ENCODE measurements around the gene DHX40.

Gene DHX40

GRCh38 chr17:59565171-59565958 lies at the start of gene DHX40:
Gene DHX40 (plus strand): TSS chr17:59565610. CDS start chr17:59565672, 62 bp downstream.
- H3K4me2 ChIP-seq (ENCODE audit: low read depth, low read length, poor library complexity, severe bottlenecking) = peak within 1 kb of the TSS; percentile 84
- peaks cover 10% of the 10 kb centered on the region; the same call in 1 of the 2 replicates for H3F3A ChIP-seq (ENCODE audit: insufficient read depth)
- H3K27ac ChIP-seq (ENCODE audit: low read depth, low read length) = no peak within 1 kb of the TSS
- H4K20me1 ChIP-seq (ENCODE audit: low read depth, low read length) = no peaks in the 10 kb centered on the region
- H3K9me2 ChIP-seq (replicated peaks; ENCODE audit: insufficient read depth, low read length) = no peaks in the 10 kb centered on the region
- no peaks in the 10 kb centered on the region for H3K36me3 ChIP-seq (ENCODE audit: low read length)
- H3K79me2 ChIP-seq (ENCODE audit: insufficient read depth, low read length) = peaks cover 19% of the 10 kb centered on the region; the same call in 1 of the 2 replicates
- no peaks in the 10 kb centered on the region for H3K9me3 ChIP-seq (ENCODE audit: insufficient read depth, low read length)
- no peaks in the 10 kb centered on the region for H3K27me3 ChIP-seq (ENCODE audit: low read length)
- H3K4me3 ChIP-seq (ENCODE audit: insufficient read depth, low read length, poor library complexity, severe bottlenecking) = peak within 1 kb of the TSS; percentile 89
- H3K9ac ChIP-seq (ENCODE audit: low read length) = peak within 1 kb of the TSS; percentile 71
- TF ChIP-seq EZH2phosphoT487 (conservative IDR thresholded peaks at IDR 0.05; ENCODE audit: low read length) = no peak
- TF ChIP-seq, protein P1, sequence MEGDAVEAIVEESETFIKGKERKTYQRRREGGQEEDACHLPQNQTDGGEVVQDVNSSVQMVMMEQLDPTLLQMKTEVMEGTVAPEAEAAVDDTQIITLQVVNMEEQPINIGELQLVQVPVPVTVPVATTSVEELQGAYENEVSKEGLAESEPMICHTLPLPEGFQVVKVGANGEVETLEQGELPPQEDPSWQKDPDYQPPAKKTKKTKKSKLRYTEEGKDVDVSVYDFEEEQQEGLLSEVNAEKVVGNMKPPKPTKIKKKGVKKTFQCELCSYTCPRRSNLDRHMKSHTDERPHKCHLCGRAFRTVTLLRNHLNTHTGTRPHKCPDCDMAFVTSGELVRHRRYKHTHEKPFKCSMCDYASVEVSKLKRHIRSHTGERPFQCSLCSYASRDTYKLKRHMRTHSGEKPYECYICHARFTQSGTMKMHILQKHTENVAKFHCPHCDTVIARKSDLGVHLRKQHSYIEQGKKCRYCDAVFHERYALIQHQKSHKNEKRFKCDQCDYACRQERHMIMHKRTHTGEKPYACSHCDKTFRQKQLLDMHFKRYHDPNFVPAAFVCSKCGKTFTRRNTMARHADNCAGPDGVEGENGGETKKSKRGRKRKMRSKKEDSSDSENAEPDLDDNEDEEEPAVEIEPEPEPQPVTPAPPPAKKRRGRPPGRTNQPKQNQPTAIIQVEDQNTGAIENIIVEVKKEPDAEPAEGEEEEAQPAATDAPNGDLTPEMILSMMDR (IDR thresholded peaks at IDR 0.05; ENCODE audit: insufficient read depth, low read length, poor library complexity, severe bottlenecking) = no peak
- peak within 1 kb of the TSS; percentile 99 for H2AFZ ChIP-seq (ENCODE audit: low read depth, low read length, severe bottlenecking)

- no peak for TF ChIP-seq EZH2phosphoT487 (conservative IDR thresholded peaks at IDR 0.05; ENCODE audit: low read length)
- TF ChIP-seq, protein P1 (IDR thresholded peaks at IDR 0.05; ENCODE audit: insufficient read depth, low read length, poor library complexity, severe bottlenecking) = no peak
- Histone ChIP-seq H3K9me2 (replicated peaks; ENCODE audit: insufficient read depth, low read length) (no peaks in the 10 kb centered on the region), H3K79me2 (ENCODE audit: insufficient read depth, low read length) (no peaks in the 10 kb centered on the region), H4K20me1 (ENCODE audit: low read depth, low read length) (no peaks in the 10 kb centered on the region), H3K4me2 (ENCODE audit: low read depth, low read length, poor library complexity, severe bottlenecking) (no peak overlapping the region), H2AFZ (ENCODE audit: low read depth, low read length, severe bottlenecking) (no peak overlapping the region), H3K9me3 (ENCODE audit: insufficient read depth, low read length) (no peaks in the 10 kb centered on the region), H3F3A (ENCODE audit: insufficient read depth) (0 out of 2 replicates have a peak, but pooled peaks cover 3% of the 10 kb centered on the region), H3K27me3 (ENCODE audit: low read length) (no peaks in the 10 kb centered on the region), H3K27ac (ENCODE audit: low read depth, low read length) (no peak overlapping the region), H3K36me3 (ENCODE audit: low read length) (no peaks in the 10 kb centered on the region), H3K9ac (ENCODE audit: low read length) (no peak overlapping the region), H3K4me3 (ENCODE audit: insufficient read depth, low read length, poor library complexity, severe bottlenecking) (no peak overlapping the region)
Observed at GRCh38 chr17:59516451-59516850, 49.0 kb upstream of the DHX40 start.

DNA sequence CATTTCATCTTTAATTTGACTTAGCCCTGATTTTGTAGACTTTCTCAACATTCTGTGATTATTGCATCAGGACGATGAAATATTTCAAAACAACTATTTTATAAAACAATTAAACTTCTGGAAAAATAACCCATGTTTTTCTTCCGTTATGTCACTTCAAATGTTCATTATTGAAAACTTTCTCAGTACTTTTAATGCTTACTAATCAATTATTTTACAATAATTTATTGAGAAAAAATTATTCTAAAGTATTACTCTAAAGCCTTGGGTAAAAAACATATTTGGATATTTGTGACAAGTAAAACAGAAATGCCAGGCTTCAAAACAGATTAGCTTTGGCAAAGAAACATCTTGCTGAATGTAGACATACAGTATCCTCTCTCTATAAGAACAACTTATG lies 46.3 kb upstream of the DHX40 start:
- TF ChIP-seq, protein P1 (IDR thresholded peaks at IDR 0.05; ENCODE audit: insufficient read depth, low read length, poor library complexity, severe bottlenecking) = no peak
- TF ChIP-seq EZH2phosphoT487 (conservative IDR thresholded peaks at IDR 0.05; ENCODE audit: low read length) = no peak
- Histone ChIP-seq H4K20me1 (ENCODE audit: low read depth, low read length) (no peaks in the 10 kb centered on the region), H3K4me3 (ENCODE audit: insufficient read depth, low read length, poor library complexity, severe bottlenecking) (no peak overlapping the region), H3K4me2 (ENCODE audit: low read depth, low read length, poor library complexity, severe bottlenecking) (no peak overlapping the region), H2AFZ (ENCODE audit: low read depth, low read length, severe bottlenecking) (no peak overlapping the region), H3K79me2 (ENCODE audit: insufficient read depth, low read length) (no peaks in the 10 kb centered on the region), H3K27ac (ENCODE audit: low read depth, low read length) (no peak overlapping the region), H3K9me3 (ENCODE audit: insufficient read depth, low read length) (no peaks in the 10 kb centered on the region), H3F3A (ENCODE audit: insufficient read depth) (0 out of 2 replicates have a peak, but pooled peaks cover 3% of the 10 kb centered on the region), H3K9me2 (replicated peaks; ENCODE audit: insufficient read depth, low read length) (no peaks in the 10 kb centered on the region), H3K27me3 (ENCODE audit: low read length) (no peaks in the 10 kb centered on the region), H3K9ac (ENCODE audit: low read length) (no peak overlapping the region), H3K36me3 (ENCODE audit: low read length) (no peaks in the 10 kb centered on the region)

Measured in SU-DHL-6 (cell line).